Omental fat pad (tissue), 4 donors: ENCODE results near the gene CD6. TPM values are rescaled to one million over a fixed set of nuclear protein-coding genes. Genes with fewer than 3 reads are reported as not detected.

Source experiments
- ATAC-seq: fragments of 150-250 bp; one replicate; pipeline ENCODE4 v1.9.1; 2016; ENCODE audit warnings: mild to moderate bottlenecking, moderate library complexity; ENCODE audit not compliant: low FRiP score
- DNase-seq: peaks from one replicate; pipeline ENCODE4 v3.0.0-alpha.2; 2019; ENCODE audit warnings: low spot score
- total RNA-seq, 4 donors: library from RNA; depleted of rRNA; stranded (reverse); fragments of >200 nt; gene quantifications; one replicate each; pipeline ENCODE4 v1.1.0, GENCODE V29; 2016
- TF ChIP-seq, protein P1 (sequence below), 3 donors: fragments of 450-650 bp; IDR thresholded peaks; one replicate each; pipeline ENCODE4 v1.5.1; 2016 to 2017; ENCODE audit warnings: antibody characterized with exemption in 3 of 3, mild to moderate bottlenecking in 3 of 3, moderate library complexity in 2 of 3

The CD6 gene
- total RNA-seq, 4 donors from 2014 or later = 0.79 to 6.5 (median 2.2) TPM

GRCh38 chr11:60960405-60960804 is 11.1 kb upstream of the CD6 start:
- ATAC-seq (no peak), DNase-seq (no peak)

DNA sequence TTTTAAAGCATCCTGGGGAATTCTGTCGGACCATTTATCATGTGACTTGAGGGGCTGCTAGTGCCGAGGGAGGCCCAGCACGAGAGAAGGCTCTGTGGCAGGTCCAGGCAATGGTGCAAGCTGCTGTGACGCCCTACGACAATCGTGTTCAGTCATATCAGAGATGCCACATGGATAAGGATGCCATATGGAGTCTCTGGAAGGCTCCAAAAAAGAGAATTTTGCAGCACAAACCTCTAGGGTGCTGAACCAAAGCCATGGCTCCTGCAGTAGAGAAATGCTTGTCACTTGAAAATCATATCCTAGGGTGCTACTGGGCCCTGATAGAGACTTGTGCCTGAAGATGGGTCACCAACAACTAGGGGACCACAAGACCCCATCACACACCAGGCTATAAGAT is 6.7 kb upstream of the CD6 start:
- TF ChIP-seq, protein P1, sequence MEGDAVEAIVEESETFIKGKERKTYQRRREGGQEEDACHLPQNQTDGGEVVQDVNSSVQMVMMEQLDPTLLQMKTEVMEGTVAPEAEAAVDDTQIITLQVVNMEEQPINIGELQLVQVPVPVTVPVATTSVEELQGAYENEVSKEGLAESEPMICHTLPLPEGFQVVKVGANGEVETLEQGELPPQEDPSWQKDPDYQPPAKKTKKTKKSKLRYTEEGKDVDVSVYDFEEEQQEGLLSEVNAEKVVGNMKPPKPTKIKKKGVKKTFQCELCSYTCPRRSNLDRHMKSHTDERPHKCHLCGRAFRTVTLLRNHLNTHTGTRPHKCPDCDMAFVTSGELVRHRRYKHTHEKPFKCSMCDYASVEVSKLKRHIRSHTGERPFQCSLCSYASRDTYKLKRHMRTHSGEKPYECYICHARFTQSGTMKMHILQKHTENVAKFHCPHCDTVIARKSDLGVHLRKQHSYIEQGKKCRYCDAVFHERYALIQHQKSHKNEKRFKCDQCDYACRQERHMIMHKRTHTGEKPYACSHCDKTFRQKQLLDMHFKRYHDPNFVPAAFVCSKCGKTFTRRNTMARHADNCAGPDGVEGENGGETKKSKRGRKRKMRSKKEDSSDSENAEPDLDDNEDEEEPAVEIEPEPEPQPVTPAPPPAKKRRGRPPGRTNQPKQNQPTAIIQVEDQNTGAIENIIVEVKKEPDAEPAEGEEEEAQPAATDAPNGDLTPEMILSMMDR (IDR thresholded peaks at IDR 0.05) = no peak
- no peak for DNase-seq
- no peak for ATAC-seq

More at GRCh38 chr11:60960405-60960804, 11.1 kb upstream of the CD6 start:
- TF ChIP-seq, protein P1 (IDR thresholded peaks at IDR 0.05) = no peak

- TF ChIP-seq, protein P1 (IDR thresholded peaks at IDR 0.05) = no peak
- ATAC-seq (no peak), DNase-seq (no peak)
Observed at GRCh38 chr11:60966890-60967289, 4.6 kb upstream of the CD6 start.

DNA sequence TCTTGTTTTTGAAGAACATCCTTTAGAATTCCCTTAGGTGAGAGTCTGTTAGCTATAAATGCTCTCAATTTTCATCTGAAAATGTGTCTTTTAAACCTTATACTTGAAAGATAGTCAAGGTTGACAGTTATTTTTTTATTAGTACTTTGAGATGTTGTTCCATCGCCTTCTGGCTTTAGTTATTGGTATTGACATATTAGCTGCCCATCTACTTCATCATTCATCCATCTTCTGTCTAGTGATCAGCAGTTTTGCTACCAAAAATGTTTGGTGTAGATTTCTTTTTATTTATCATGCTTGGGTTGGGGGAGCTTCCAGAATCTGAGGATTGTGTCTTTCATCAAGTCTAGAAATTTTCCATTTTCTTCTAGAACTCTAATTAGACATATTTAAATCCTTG is 3.3 kb upstream of the CD6 start:
- ATAC-seq (no peak), DNase-seq (no peak)
- TF ChIP-seq, protein P1 (IDR thresholded peaks at IDR 0.05) = no peak

DNA sequence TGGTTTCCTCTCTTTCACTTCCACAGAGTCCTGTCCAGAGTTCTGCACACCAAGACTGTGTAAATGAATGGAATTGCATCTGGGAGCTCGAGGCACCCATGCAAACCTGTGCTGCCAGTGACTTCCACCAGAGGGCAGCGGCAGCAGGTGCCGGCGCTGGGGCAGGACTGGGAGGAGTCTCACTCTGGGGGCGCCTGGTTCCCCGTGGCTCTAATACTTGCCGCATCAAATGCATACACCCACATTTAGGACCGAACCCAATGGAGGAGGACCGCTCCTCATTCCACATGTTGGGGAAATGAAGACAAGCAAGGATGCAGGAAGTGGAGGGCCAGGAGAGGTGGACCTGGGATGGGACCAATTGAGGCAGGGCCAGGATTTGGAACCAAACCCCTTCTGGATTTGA is 1.1 kb upstream of the CD6 start:
- no peak for DNase-seq
- no peak for ATAC-seq
- TF ChIP-seq, protein P1 (IDR thresholded peaks at IDR 0.05) = peak in 1 of 3 donors; percentile 51

GRCh38 chr11:60970890-60971289 is 590 bp upstream of the CD6 start:
- TF ChIP-seq, protein P1 (IDR thresholded peaks at IDR 0.05) = no peak
- DNase-seq (no peak), ATAC-seq (no peak)

DNA sequence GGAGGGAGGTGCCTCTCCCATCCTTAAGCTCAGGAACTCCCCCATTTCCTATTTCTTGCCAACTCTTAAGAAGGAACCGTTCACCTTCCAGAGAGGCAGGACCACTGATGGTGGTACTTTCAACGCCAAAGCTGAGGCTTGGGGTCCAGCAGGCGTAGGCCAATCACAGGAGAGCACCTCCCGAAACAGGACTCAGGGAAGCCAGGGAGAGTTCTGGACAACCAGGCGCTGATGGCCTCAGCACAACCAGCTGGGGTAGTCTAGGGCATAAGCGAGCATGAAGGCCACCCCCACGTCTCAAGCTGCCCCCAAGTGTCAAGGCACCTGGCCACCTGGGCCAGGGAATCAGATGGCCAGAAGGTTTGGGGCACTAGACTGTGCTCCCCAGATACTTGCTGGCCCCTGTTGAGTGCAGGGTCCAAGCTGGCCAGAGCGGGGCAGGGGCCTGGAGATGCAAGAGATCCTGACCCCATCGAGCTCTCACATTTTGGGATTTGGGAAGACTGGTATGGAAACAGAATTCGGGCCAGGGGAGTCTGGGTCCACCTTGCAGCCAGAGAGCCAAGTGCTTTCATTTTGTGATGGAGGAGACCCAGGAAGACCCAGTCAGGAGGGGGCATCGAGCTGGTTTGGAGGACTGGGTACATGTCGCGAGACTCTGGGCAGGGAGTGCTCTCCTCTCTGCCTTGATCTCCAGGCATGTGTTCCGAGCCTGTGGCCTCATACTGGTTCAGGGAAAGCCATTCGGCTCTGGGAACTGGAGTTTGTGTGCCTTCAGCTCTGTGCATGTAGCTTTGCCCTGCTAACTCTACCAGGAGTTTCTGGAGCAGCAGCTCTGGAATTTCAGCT is 926 bp downstream of the CD6 start:
- TF ChIP-seq, protein P1 (IDR thresholded peaks at IDR 0.05) = no peak
- ATAC-seq (peak; percentile 21), DNase-seq (no peak)
